ENCODE results near the gene SLC35G1. TPM values are rescaled to one million over a fixed set of nuclear protein-coding genes. Genes with fewer than 3 reads are reported as not detected.

The SLC35G1 gene
- total RNA-seq, 1 experiment from 2014 or later = 9.4 TPM

GRCh38 chr10:93854975-93855374 is 38.8 kb upstream of the SLC35G1 start:
- no peak overlapping the region for H3K4me2 ChIP-seq (ENCODE audit: low read length)
- no peak overlapping the region for H3K9ac ChIP-seq (ENCODE audit: low read length)
- BruUV-seq (replicated peaks) = no TSS peak
- H3K27ac ChIP-seq (ENCODE audit: low read depth, low read length) = no peak overlapping the region
- no peak for TF ChIP-seq EGR1 (IDR thresholded peaks at IDR 0.05; ENCODE audit: low read depth)
- no peak for TF ChIP-seq MAX (IDR thresholded peaks at IDR 0.05)
- TF ChIP-seq ATF3 (IDR thresholded peaks at IDR 0.05) = no peak
- no peak for TF ChIP-seq ELF1 (IDR thresholded peaks at IDR 0.05; ENCODE audit: borderline replicate concordance, low read depth)
- ATAC-seq (no peak), DNase-seq (ENCODE audit: low read depth, low spot score) (no peak)
- H3K9me3 ChIP-seq (ENCODE audit: control insufficient read depth in 1 of 2, insufficient read depth in 1 of 2, low read depth in 1 of 2, low read length in 2 of 2) = no peaks in the 10 kb centered on the region
- ChIA-PET CTCF (no interaction called here), POLR2A (no interaction called here), RAD21 (ENCODE audit: low non-redundant PET in 1 of 2, low total read pairs in 2 of 2, uncharacterized antibody in 2 of 2, unreplicated experiment in 2 of 2) (no interaction called here)
- no peak overlapping the region for H3K4me3 ChIP-seq (replicated peaks in 1 of 2; ENCODE audit: low read depth in 1 of 2, low read length in 2 of 2)
- H3K36me3 ChIP-seq (ENCODE audit: control insufficient read depth in 1 of 2, insufficient read depth in 2 of 2, low read length in 2 of 2) = no peaks in the 10 kb centered on the region
- no peak overlapping the region for H2AFZ ChIP-seq (ENCODE audit: low read depth, low read length, poor library complexity, severe bottlenecking)
- intact Hi-C loops (cut with micrococcal nuclease) = no loop called here
- no peaks in the 10 kb centered on the region for H3K79me2 ChIP-seq (ENCODE audit: insufficient read depth, low read length)
- no peaks in the 10 kb centered on the region for H4K20me1 ChIP-seq (ENCODE audit: insufficient read depth)
- H3K9me2 ChIP-seq (ENCODE audit: insufficient read depth) = no peaks in the 10 kb centered on the region
- H3K27me3 ChIP-seq (ENCODE audit: insufficient read depth, low read length) = no peaks in the 10 kb centered on the region
- H3K4me1 ChIP-seq (ENCODE audit: control insufficient read depth in 1 of 2, insufficient read depth in 2 of 2, low read length in 2 of 2) = no peaks in the 10 kb centered on the region

- no peak for DNase-seq (ENCODE audit: low read depth, low spot score)
- intact Hi-C loops (cut with micrococcal nuclease) = no loop called here
- H3K4me2 ChIP-seq (ENCODE audit: low read length) = no peak overlapping the region
- no peaks in the 10 kb centered on the region for H3K36me3 ChIP-seq (ENCODE audit: control insufficient read depth in 1 of 2, insufficient read depth in 2 of 2, low read length in 2 of 2)
- TF ChIP-seq SRF (IDR thresholded peaks at IDR 0.05; ENCODE audit: low read depth) = no peak
- no peak for ATAC-seq
- no peaks in the 10 kb centered on the region for H3K4me1 ChIP-seq (ENCODE audit: control insufficient read depth in 1 of 2, insufficient read depth in 2 of 2, low read length in 2 of 2)
- CTCF ChIA-PET = interaction anchor here (1.5 kb wide), 1 partner anchor 35 kb away, joined by 4 read pairs; no protein-coding TSS in a partner anchor
- no peak overlapping the region for H2AFZ ChIP-seq (ENCODE audit: low read depth, low read length, poor library complexity, severe bottlenecking)
- RAD21 ChIA-PET (ENCODE audit: low non-redundant PET in 1 of 2, low total read pairs in 2 of 2, uncharacterized antibody in 2 of 2, unreplicated experiment in 2 of 2) = no interaction called here
- H3K9me3 ChIP-seq (ENCODE audit: control insufficient read depth in 1 of 2, insufficient read depth in 1 of 2, low read depth in 1 of 2, low read length in 2 of 2) = no peaks in the 10 kb centered on the region
- no peak overlapping the region for H3K27ac ChIP-seq (ENCODE audit: low read depth, low read length)
- no peaks in the 10 kb centered on the region for H4K20me1 ChIP-seq (ENCODE audit: insufficient read depth)
- H3K79me2 ChIP-seq (ENCODE audit: insufficient read depth, low read length) = no peaks in the 10 kb centered on the region
- POLR2A ChIA-PET = no interaction called here
- H3K27me3 ChIP-seq (ENCODE audit: insufficient read depth, low read length) = no peaks in the 10 kb centered on the region
- no TSS peak for BruUV-seq (replicated peaks)
- no peak overlapping the region for H3K4me3 ChIP-seq (replicated peaks in 1 of 2; ENCODE audit: low read depth in 1 of 2, low read length in 2 of 2)
- no peak overlapping the region for H3K9ac ChIP-seq (ENCODE audit: low read length)
- H3K9me2 ChIP-seq (ENCODE audit: insufficient read depth) = no peaks in the 10 kb centered on the region
Observed at GRCh38 chr10:93856349-93857145, 37.2 kb upstream of the SLC35G1 start.
